GM19238 (cell line): ENCODE measurements around the gene TREML1.
"Not testable (repeated sequence)": the region's sequence is repeated elsewhere in the genome, so short reads cannot be mapped to it uniquely, and the experiment has no call there.

Experiments
- DNase-seq: peaks from one replicate; pipeline ENCODE4 v3.0.0; 2011; ENCODE audit warnings: low spot score; ENCODE audit not compliant: insufficient read length

TREML1 gene

DNA sequence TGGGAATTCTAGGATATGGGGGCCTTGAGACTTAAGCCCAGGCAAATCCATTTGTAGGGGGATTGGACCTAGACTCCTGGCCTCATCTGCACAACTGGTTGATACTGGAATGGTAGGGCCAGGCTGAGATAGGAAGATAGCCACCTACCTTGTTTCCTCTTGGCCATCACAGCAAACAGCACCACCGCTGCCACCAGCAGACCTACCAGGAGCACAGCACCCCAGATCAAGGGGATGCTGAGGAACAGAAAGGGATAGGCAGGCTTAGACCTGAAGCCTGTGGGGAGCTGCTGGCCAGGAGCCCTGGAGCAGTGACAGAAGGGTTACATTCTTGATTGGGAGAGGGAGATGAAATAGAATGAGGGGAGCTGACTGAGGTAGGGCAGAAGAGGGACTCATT is 3.5 kb downstream of the TREML1 start:
- no peak for DNase-seq

DNA sequence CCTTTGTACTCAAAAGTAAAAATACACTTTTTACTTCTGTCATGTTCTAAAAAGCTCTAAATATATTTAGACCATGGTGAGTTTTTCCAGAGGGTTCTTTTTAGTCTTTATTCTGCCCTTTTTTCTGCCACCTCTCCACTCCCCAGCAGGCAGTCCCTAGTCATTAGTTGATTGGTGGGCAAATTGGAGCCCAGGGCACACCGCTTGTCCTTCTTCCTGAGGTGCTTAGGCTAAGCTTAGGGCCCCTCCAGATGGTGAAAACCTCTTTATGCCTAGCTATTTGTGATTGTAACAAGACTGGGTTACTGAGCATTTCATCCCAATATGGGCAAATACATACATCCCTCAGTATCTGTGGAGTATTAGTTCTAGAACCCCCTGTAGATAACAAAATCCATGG is 6.2 kb downstream of the TREML1 start:
- no peak for DNase-seq

DNA sequence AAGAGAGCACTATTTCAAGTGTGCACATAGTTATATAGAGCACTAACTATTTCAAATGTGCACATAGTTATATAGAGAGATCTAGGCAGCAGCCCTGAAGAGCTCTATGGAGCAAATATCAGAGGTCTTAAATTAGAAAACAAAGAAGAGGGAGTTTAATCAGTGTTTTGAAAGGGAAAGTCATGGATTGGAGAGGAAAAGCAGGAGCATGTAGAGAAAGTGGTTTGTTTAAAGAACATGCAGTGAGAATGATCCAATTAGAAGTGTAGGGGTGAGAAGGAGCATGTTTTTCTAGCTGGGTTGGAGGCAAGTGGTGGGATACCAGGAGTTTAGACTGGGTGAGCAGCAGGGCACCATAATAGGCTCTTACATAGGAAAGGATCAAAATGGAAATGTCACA is 17.2 kb downstream of the TREML1 start:
- DNase-seq = no peak

DNA sequence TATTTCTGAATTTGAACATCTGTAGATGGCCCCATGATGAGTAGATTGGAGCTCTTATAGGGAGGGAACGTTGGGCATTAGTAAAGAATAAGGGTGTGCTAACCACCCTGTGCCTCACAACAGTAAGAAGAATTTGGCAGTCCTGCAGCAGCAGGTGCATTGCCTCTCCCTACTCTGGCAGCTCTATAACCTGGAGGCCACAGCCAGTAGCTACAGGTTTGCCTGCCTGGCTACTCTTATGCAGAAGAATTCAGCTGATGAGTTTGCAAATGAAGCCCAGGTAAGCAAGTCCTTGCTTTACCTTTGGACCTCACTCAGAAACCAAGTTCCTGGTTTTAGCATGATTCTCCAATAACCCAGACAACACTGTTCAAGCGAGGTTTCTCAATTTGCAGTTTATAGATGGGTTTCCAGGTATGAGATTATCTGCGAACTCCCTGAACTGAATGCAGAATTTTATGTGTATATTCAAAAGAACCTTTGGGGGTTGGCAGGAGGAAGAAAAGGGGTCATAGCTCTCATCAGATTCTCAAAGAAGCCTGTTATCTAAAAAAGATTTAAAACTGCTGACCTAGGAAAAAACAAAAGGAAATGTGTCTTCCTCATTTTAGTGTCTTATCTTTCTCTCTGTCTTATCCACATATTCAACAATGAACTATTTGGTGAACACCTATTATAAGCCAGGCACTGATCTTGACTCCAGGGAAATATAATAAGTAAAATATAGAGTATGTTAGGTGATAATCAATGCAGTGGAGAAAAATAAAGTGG is 18.9 kb downstream of the TREML1 start:
- DNase-seq = no peak

DNA sequence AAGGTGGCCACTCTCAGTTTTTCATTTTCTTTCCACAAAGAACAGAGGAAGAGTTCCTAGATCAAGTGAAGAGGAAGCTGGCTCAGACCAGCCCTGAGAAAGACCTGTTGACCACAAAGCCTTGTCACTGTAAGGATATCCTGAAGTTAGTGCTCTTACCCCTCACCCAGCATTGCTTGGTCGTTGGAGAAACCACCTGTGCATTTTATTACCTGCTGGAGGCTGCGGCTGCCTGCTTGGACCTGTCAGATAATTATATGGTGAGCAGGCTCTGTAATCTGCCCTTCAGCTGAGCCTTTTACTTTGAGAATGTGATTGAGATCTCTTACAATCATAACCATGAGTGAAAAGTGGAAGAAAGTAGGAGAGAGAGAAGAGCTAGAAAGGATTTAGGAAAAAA is 21.9 kb downstream of the TREML1 start:
- DNase-seq = no peak

DNA sequence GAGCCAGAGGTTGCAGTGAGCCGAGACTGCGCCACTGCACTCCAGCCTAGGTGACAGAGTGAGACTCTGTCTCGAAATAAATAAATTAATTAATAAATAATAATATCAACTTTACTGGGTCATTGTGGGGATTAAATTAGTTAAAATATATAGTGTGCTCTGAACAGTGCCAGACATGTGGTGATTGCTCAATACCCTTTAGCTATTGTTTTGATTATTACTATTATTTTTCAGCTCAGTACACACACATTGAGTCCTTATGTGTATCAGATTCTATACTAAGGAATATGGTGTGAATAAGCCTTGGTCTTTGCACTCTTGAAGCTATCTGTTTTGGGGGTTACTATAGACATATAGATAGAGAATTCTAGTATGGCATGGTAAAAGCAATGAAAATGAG is 28.9 kb downstream of the TREML1 start:
- DNase-seq = no peak

DNA sequence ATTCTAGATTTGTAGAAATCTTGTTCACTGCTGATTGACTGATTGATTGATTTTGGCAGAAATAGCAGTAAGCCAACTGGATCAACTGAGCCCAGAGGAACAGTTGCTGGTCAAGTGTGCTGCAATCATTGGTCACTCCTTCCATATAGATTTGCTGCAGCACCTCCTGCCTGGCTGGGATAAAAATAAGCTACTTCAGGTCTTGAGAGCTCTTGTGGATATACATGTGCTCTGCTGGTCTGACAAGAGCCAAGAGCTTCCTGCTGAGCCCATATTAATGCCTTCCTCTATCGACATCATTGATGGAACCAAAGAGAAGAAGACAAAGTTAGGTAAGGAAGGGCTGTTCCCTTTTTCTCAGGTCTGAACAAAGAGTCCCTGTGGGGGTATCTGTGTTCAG is 31.2 kb downstream of the TREML1 start:
- DNase-seq = no peak

DNA sequence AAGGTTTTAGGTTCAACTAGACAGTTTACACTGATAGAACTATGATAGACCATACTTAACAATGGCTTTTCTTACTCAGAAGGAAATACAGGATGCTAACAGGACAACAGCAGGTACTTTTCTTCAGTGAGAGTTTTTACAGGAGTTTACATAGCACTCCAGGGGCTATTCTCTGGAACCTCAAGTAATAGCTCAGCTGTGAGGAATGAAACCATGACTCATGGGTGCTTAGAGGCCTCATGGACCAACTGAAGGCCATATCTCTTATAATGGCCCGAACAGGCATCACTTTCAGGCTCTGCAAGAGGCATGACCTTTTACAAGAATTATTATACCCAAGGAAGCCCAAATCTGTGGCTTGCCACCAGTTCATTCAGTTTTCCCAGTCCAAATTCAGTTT is 31.8 kb downstream of the TREML1 start:
- DNase-seq = no peak

DNA sequence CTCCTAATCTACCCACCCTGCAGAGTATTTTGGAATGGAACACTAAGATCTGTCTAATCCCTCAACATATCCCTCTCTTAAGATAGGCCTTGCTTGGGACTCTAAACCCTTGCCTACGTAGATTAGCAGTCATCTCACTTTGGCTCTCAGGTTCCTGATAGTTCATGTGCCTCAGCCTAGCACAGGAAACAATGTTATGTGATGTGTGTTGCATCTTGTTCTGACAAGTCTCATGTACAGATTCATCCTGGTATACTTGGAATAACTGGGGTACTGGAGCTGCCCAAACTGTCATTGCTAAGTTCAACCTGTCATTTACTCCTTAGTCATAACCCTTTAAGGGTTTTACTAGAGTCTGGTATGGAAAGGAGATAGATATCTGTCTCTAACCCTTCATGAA is 34.1 kb downstream of the TREML1 start:
- no peak for DNase-seq

DNA sequence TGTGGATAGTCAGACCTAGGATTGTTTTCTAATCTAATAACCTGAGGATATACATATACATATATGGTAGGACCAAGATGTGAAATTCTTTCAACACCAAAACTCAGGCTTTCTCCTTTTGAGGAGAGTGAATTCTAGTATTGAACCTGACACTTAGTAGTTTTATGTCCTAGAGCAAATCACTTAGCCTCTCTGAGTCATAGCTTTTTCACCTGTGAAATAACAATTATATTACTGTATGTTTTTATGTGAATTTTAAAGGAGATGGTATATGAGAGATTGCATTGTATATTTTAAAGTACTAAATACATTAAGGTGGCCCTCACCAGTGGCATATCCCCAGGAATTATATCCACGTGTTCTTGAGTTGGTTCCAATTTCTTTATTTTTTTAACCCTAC is 34.6 kb downstream of the TREML1 start:
- no peak for DNase-seq

DNA sequence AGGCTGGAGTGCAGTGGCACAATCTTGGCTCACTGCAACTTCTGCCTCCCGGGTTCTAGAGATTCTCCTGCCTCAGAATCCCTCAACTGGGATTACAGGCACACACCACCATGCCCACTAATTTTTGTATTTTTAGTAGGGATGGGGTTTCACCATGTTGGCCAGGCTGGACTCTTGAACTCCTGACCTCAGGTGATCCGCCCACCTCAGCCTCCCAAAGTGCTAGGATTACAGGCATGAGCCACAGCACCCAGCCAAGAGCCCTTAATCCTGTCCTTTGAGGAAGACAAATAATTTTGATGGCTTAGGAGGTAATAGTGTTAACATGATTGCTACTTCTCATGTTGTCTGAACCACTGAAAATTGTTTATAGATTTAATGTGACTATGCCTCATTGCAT is 39.1 kb downstream of the TREML1 start:
- DNase-seq = not testable (repeated sequence)

DNA sequence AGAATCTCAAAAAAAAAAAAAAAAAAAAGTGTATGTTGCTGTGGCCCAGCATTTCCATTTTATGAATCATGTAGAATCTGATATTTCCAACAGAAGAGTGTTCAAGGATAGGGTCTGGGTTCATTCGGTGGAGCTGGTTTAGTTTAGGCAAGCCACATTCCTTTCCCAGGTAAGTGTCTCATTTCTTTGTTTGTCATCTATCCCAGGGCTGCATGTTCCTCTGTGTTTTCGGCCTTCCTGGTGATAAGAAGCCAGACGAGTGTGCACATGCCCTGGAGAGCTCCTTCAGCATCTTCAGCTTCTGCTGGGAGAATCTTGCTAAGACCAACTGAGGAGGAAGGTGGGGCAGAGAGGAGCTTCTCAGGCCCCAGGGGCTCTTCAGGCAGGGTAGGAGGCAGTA is 43.1 kb downstream of the TREML1 start:
- DNase-seq = no peak

DNA sequence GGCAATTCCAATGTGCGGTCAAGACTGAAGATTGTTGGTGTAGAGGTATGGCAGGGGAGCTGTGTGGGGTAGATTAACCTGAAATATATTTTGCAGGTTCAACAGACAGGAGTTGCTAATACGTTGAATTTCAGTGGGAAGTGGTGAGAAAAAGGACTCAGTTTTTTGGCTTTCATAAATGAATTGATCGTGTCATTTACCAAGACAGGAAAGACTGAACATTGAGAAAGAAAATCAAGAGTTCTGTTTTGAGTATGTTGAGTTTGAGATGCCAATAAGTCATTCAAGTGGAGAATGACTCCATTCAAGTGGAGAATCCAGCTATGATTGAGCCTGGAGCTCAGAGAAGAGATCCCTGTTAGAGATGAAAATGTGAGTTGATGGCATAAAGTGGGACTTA is 50.3 kb downstream of the TREML1 start:
- no peak for DNase-seq

DNA sequence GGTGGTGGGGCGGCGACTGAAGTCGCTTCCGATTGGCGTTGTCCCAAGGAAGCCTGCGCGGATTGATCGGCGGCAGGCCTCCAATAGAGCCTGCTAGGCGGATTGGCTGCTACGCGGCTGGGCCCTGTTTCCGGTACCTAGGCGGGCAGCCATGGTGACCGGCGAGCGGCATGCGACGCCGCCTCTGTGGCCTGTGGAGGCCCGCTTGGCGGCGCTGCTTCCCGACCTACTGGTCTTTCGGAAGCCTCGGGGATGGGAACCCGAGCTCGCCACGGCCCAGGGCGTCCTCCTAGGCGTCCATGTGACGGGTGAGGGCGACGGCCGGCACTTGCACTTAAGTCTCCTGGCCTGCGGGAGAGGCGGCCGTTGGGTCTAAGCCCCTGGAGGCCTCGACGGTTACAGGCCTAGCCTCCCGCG is 53.3 kb downstream of the TREML1 start:
- DNase-seq = no peak
